Ectodermal cell (in vitro differentiated cells): ENCODE data around the gene NPM3.

Experiments
- H3K27ac ChIP-seq: 2 replicates; pipeline ENCODE4 v1.7.0; 2013; ENCODE audit warnings: mild to moderate bottlenecking, low read depth, low read length; ENCODE audit not compliant: insufficient read depth, poor library complexity, severe bottlenecking
- H3K27me3 ChIP-seq: 2 replicates; pipeline ENCODE4 v1.7.0; 2013; ENCODE audit warnings: mild to moderate bottlenecking, low read length; ENCODE audit not compliant: insufficient read depth, control insufficient read depth, poor library complexity, severe bottlenecking
- H3K36me3 ChIP-seq: one replicate; pipeline ENCODE4 v1.7.0; 2013; ENCODE audit warnings: low read length; ENCODE audit not compliant: control insufficient read depth, insufficient read depth
- H3K4me1 ChIP-seq: one replicate; pipeline ENCODE4 v1.7.0; 2013; ENCODE audit warnings: low read length; ENCODE audit not compliant: control insufficient read depth, insufficient read depth
- H3K4me3 ChIP-seq: 2 replicates; pipeline ENCODE4 v1.7.0; 2013; ENCODE audit warnings: low read depth, low read length, control low read depth; ENCODE audit not compliant: insufficient read depth
- H3K9me3 ChIP-seq: 2 replicates; pipeline ENCODE4 v1.7.0; 2013; ENCODE audit warnings: mild to moderate bottlenecking, low read length, moderate library complexity; ENCODE audit not compliant: control insufficient read depth
- WGBS, 2 experiments: methylation state at CpG; one replicate each; pipeline ENCODE4 v1.1.7; 2013; ENCODE audit warnings: missing lambda C conversion rate in 2 of 2; 5-methylcytosine and 5-hydroxymethylcytosine counted together

The NPM3 gene

GRCh38 chr10:101780818-101781654 is 2.2 kb downstream of the NPM3 start:
- peaks cover 44% of the 10 kb centered on the region for H3K27me3 ChIP-seq

DNA sequence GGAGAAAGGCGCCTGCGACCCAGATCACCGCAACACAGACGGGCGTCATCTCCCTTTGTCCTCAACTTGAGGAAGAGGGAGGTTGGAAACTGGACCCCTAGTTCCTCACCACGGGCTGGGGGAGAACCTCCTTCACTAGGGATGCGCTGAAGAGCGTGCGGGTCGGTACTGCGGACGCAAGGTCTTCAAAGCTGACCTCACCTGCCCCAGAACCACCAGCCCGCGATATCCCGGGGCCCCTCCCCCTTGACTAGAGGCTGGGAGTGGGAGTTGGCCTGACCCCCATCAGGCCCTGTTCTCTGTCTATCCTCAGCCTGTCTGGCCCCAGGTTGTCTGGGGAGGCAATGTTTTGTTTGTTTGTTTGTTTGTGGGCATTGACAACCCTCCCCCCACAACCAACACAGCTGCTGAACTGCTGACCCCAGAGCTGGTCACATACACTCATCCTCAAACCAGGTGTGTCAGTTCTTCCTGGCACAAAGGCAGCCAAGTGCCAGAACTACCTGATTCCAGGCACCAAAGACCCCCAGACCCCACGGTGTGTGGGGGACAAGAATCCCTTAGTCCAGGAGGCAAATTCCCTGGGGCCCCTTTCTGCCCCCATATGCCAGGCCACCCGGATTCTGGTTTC is 2.9 kb downstream of the NPM3 start:
- Histone ChIP-seq H3K4me3 (peak overlapping the region; percentile 3), H3K27me3 (peaks cover 51% of the 10 kb centered on the region), H3K4me1 (peaks cover 37% of the 10 kb centered on the region), H3K36me3 (no peaks in the 10 kb centered on the region), H3K27ac (no peak overlapping the region), H3K9me3 (no peaks in the 10 kb centered on the region)
- WGBS, 2 experiments: 38 to 40% methylated on average over 17 of the region's 17 CpGs

More at GRCh38 chr10:101780818-101781654, 2.2 kb downstream of the NPM3 start:
- Histone ChIP-seq H3K9me3 (no peaks in the 10 kb centered on the region), H3K4me3 (no peak overlapping the region), H3K4me1 (peaks cover 34% of the 10 kb centered on the region), H3K27ac (no peak overlapping the region), H3K36me3 (peaks cover 3% of the 10 kb centered on the region)
- 44 to 46% methylated on average over 14 of the region's 14 CpGs for WGBS, 2 experiments

GRCh38 chr10:101779544-101780186 is 3.6 kb downstream of the NPM3 start:
- Histone ChIP-seq H3K27me3 (peaks cover 57% of the 10 kb centered on the region), H3K9me3 (no peaks in the 10 kb centered on the region), H3K4me1 (peaks cover 43% of the 10 kb centered on the region), H3K36me3 (no peaks in the 10 kb centered on the region), H3K4me3 (peak overlapping the region; percentile 33), H3K27ac (no peak overlapping the region)
- 2 to 3% methylated on average over 51 of the region's 51 CpGs for WGBS, 2 experiments

- Histone ChIP-seq H3K36me3 (no peaks in the 10 kb centered on the region), H3K9me3 (no peaks in the 10 kb centered on the region), H3K4me1 (peaks cover 50% of the 10 kb centered on the region), H3K4me3 (peak overlapping the region; percentile 33), H3K27ac (no peak overlapping the region), H3K27me3 (peaks cover 64% of the 10 kb centered on the region)
- 0% methylated on average over 58 of the region's 58 CpGs for WGBS, 2 experiments
These were observed 4.3 kb downstream of the NPM3 start for GRCh38 chr10:101778781-101779543.

DNA sequence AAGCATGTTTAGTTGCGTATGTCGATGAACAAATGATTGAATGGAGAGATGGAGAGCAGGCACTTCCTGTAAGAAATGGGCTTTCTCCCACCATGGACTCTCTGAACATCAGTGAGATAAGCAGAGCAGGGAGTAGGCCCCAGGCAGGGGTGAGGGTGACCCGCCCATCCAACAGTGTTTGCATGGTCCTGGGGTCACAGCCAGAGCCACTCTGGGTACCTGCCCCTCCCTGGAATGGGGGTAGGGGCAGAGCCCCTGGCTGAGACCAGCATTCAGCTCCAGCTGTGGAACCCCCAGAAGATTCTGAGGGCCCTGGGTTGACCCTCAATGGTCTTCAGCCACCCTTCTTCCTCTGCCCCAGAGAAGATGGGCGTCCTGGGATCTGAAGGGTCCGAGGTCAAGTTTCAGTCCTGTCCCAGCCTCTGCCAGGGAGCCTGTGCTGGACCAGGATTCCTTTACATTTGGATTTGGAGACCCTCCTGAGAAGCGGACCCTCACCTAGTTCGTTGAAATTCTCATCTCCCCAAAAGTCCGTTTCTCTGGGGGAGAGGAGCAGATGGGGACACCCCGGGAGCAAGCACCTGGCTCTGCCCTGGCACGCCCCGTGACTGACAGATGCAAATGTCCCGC is 5.0 kb downstream of the NPM3 start:
- peaks cover 71% of the 10 kb centered on the region for H3K27me3 ChIP-seq
- no peaks in the 10 kb centered on the region for H3K9me3 ChIP-seq
- WGBS, 2 experiments: 29 to 30% methylated on average over 12 of the region's 12 CpGs
- peaks cover 57% of the 10 kb centered on the region for H3K4me1 ChIP-seq
- no peaks in the 10 kb centered on the region for H3K36me3 ChIP-seq
- H3K4me3 ChIP-seq: no peak overlapping the region
- no peak overlapping the region for H3K27ac ChIP-seq

GRCh38 chr10:101777619-101778145 is 5.6 kb downstream of the NPM3 start:
- WGBS, 2 experiments: 84 to 92% methylated on average over 3 of the region's 3 CpGs
- peaks cover 60% of the 10 kb centered on the region for H3K4me1 ChIP-seq
- no peak overlapping the region for H3K27ac ChIP-seq
- no peaks in the 10 kb centered on the region for H3K36me3 ChIP-seq
- H3K4me3 ChIP-seq: no peak overlapping the region
- H3K27me3 ChIP-seq: peaks cover 77% of the 10 kb centered on the region
- H3K9me3 ChIP-seq: no peaks in the 10 kb centered on the region

- H3K4me3 ChIP-seq: peak overlapping the region; percentile 16
- H3K36me3 ChIP-seq: no peaks in the 10 kb centered on the region
- 2% methylated on average over 63 to 73 of the region's 74 CpGs for WGBS, 2 experiments
- peaks cover 63% of the 10 kb centered on the region for H3K4me1 ChIP-seq
- H3K27ac ChIP-seq: no peak overlapping the region
- H3K9me3 ChIP-seq: no peaks in the 10 kb centered on the region
- peaks cover 91% of the 10 kb centered on the region for H3K27me3 ChIP-seq
These were observed 7.0 kb downstream of the NPM3 start for GRCh38 chr10:101776161-101776817.

DNA sequence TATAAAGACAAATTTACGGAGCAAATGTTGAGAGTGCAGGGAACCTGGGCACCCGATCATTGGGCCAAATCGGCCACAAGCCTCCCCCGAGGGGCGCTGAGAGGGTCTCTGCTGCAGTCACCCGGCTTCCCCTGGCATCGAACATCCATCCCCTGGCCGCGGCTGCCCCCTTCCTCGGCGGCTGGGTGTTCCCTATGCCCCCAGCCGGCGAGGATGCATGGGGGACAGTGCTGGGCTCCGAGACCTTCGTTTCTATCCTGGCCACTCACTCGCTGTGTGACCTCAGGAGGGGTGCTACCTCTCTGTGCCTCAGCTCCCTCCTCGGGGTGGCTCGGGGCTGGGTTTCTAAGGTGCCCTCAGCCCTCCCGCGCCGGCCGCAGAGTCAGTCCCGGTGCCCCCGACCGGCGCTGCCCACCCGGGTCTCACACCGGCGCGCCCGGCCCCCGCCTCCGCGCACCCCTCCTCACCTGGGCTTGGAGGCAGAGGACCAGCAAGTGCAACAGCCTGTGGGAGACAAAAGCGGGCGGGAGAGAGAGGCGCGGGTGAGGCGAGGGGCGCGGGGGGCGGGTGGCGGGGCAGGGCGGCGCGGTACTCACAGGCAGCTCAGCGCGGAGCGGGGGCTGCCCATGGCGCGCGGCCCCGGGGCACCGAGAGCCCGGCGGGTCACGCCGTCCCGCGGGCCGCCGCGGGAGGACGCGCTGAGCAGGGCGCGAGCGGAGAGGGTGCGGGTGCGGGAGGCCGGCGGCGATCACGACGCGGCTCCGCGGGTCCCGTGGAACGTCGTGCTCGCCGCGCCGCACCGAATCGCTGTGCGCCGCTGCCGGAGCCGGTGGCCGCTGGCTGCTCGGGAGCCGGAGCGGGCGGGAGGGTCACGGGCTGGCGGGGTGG is 7.7 kb downstream of the NPM3 start, which contains the start of gene FGF8:
TSS of gene FGF8 (minus strand) at position 842 of the 888 bp plus-strand sequence. CDS start at position 628, 214 bp downstream.
- WGBS, 2 experiments: 1% methylated on average over 87 to 90 of the region's 98 CpGs
- H3K27ac ChIP-seq: no peak within 1 kb of the TSS
- no peaks in the 10 kb centered on the region for H3K36me3 ChIP-seq
- H3K27me3 ChIP-seq: peaks cover 93% of the 10 kb centered on the region
- H3K9me3 ChIP-seq: no peaks in the 10 kb centered on the region
- H3K4me3 ChIP-seq: peak within 1 kb of the TSS; percentile 23
- peaks cover 65% of the 10 kb centered on the region for H3K4me1 ChIP-seq
